Esophagus squamous epithelium (tissue), 5 donors: ENCODE data around the gene RASA3. TPM values are rescaled to one million over a fixed set of nuclear protein-coding genes. Genes with fewer than 3 reads are reported as not detected.
"Not testable (repeated sequence)": the region's sequence is repeated elsewhere in the genome, so short reads cannot be mapped to it uniquely, and the experiment has no call there.

Experiments
- DNase-seq: peaks from one replicate; lab custom pipeline; 2025; lab: John Stamatoyannopoulos, UW
- H3K27ac ChIP-seq, 4 donors: fragments of 200-600 bp; sonication (generic); one replicate each; pipeline ENCODE4 v1.5.1; 2016 to 2019; ENCODE audit warnings: mild to moderate bottlenecking in 1 of 4
- H3K27me3 ChIP-seq, 4 donors: fragments of 200-600 bp; sonication (generic); 1 replicate in 3 of 4; 2 replicates in 1 of 4; pipeline versions ENCODE4 v1.5.1 to v1.6.0; 2017 to 2021; ENCODE audit warnings: antibody characterized with exemption in 1 of 4
- H3K36me3 ChIP-seq, 3 donors: fragments of 200-600 bp; sonication (generic); one replicate each; pipeline ENCODE4 v1.5.1; 2016 to 2019
- H3K4me1 ChIP-seq, 3 donors: fragments of 200-600 bp; sonication (generic); one replicate each; pipeline ENCODE4 v1.5.1; 2017 to 2019
- H3K4me3 ChIP-seq, 4 donors: fragments of 200-600 bp; sonication (generic); 1 replicate in 3 of 4; 2 replicates in 1 of 4; pipeline ENCODE4 v1.5.1; 2016 to 2019; ENCODE audit warnings: mild to moderate bottlenecking in 2 of 4, moderate library complexity in 1 of 4
- H3K9me3 ChIP-seq, 3 donors: fragments of 200-600 bp; sonication (generic); one replicate each; pipeline ENCODE4 v1.5.1; 2016 to 2019
- CTCF ChIP-seq, 6 experiments: fragments of 450-650 bp in 4 of 6; fragments of 200-600 bp in 2 of 6; sonication (generic) in 2 of 6; IDR thresholded peaks; one replicate each; pipeline ENCODE4 v1.5.1; 2016 to 2019; ENCODE audit warnings: antibody characterized with exemption in 6 of 6, mild to moderate bottlenecking in 4 of 6, moderate library complexity in 4 of 6
- POLR2A ChIP-seq, 4 donors: fragments of 450-650 bp; IDR thresholded peaks; one replicate each; pipeline ENCODE4 v1.6.1; 2017; ENCODE audit warnings: antibody characterized with exemption in 4 of 4, mild to moderate bottlenecking in 4 of 4, moderate library complexity in 3 of 4
- WGBS, 2 donors: methylation state at CpG; one replicate each; pipeline ENCODE4 v1.1.5; 2018; 5-methylcytosine and 5-hydroxymethylcytosine counted together
- intact Hi-C: fragments of 100-400 bp; cut with DNase I; formaldehyde crosslinking; loops from one replicate; pipeline ENCODE4 v1.15.0; 2022
- total RNA-seq, 4 donors: library from RNA; depleted of rRNA; stranded (reverse); fragments of >200 nt; gene quantifications; one replicate each; pipeline ENCODE4 v1.1.0, GENCODE V29; 2016
- donor health status: DM: yes; HTN: yes; CAD: no.

RASA3 gene
- total RNA-seq, 4 donors from 2014 or later = 1.4 to 8.8 (median 3.1) TPM

- Histone ChIP-seq H3K27me3 (no peaks in the 10 kb centered on the region), H3K9me3 (no peaks in the 10 kb centered on the region), H3K4me3 (no peak overlapping the region), H3K27ac (no peak overlapping the region), H3K36me3 (peaks cover 0 to 83% (median 5%) of the 10 kb centered on the region in 3 donors), H3K4me1 (peaks cover 3 to 13% (median 10%) of the 10 kb centered on the region in 3 donors)
- 92 to 95% methylated on average over 13 to 23 of the region's 32 CpGs for WGBS, 2 donors
- intact Hi-C loops = no loop called here
- no peak for DNase-seq
- TF ChIP-seq POLR2A (IDR thresholded peaks at IDR 0.05) (no peak), CTCF (IDR thresholded peaks at IDR 0.05) (no peak)
Measured at GRCh38 chr13:114020750-114021463, 111.5 kb downstream of the RASA3 start.

- DNase-seq, H3K9me3 ChIP-seq, intact Hi-C loops, H3K27ac ChIP-seq, H3K4me3 ChIP-seq, H3K27me3 ChIP-seq: not testable (repeated sequence)
- H3K36me3 ChIP-seq = peaks cover 0 to 90% (median 5%) of the 10 kb centered on the region in 3 donors
- H3K4me1 ChIP-seq = peaks cover 0 to 13% (median 7%) of the 10 kb centered on the region in 3 donors
- WGBS, 2 donors = no CpG with 5 or more reads among the region's 14 CpGs
Measured at GRCh38 chr13:114020134-114020533, 112.3 kb downstream of the RASA3 start.

GRCh38 chr13:114019367-114019766 is 113.1 kb downstream of the RASA3 start:
- WGBS, 2 donors = 89% methylated on average over 8 of the region's 13 CpGs; no CpG with 5 or more reads in 1 of the 2 donors
- no peak overlapping the region for H3K4me3 ChIP-seq
- peaks cover 0 to 94% (median 5%) of the 10 kb centered on the region in 3 donors for H3K36me3 ChIP-seq
- no peaks in the 10 kb centered on the region for H3K9me3 ChIP-seq
- no peak overlapping the region for H3K27ac ChIP-seq
- peaks cover 0 to 5% (median 0%) of the 10 kb centered on the region in 4 donors for H3K27me3 ChIP-seq
- H3K4me1 ChIP-seq = peaks cover 0 to 17% (median 10%) of the 10 kb centered on the region in 3 donors
- intact Hi-C loops = no loop called here
- DNase-seq = no peak
- TF ChIP-seq POLR2A (IDR thresholded peaks at IDR 0.05) (no peak), CTCF (IDR thresholded peaks at IDR 0.05) (no peak)

- intact Hi-C loops = no loop called here
- Histone ChIP-seq H3K27me3 (peaks cover 0 to 8% (median 0%) of the 10 kb centered on the region in 4 donors), H3K9me3 (no peaks in the 10 kb centered on the region), H3K4me3 (no peak overlapping the region), H3K4me1 (peaks cover 0 to 17% (median 10%) of the 10 kb centered on the region in 3 donors), H3K36me3 (peaks cover 0 to 89% (median 5%) of the 10 kb centered on the region in 3 donors), H3K27ac (no peak overlapping the region)
- WGBS, 2 donors = 83% methylated on average over 4 of the region's 20 CpGs; no CpG with 5 or more reads in 1 of the 2 donors
- DNase-seq = no peak
- no peak for TF ChIP-seq CTCF (IDR thresholded peaks at IDR 0.05)
- TF ChIP-seq POLR2A (IDR thresholded peaks at IDR 0.05) = no peak
Measured at GRCh38 chr13:114018461-114019055, 113.9 kb downstream of the RASA3 start.

GRCh38 chr13:114017966-114018365 is 114.5 kb downstream of the RASA3 start:
- no peak for DNase-seq
- peaks cover 0 to 84% (median 5%) of the 10 kb centered on the region in 3 donors for H3K36me3 ChIP-seq

More at GRCh38 chr13:114017966-114018365, 114.5 kb downstream of the RASA3 start:
- TF ChIP-seq POLR2A (IDR thresholded peaks at IDR 0.05) (no peak), CTCF (IDR thresholded peaks at IDR 0.05) (no peak)
- Histone ChIP-seq H3K4me3 (no peak overlapping the region), H3K27me3 (peaks cover 0 to 8% (median 0%) of the 10 kb centered on the region in 4 donors), H3K9me3 (no peaks in the 10 kb centered on the region), H3K27ac (no peak overlapping the region), H3K4me1 (peaks cover 0 to 17% (median 10%) of the 10 kb centered on the region in 3 donors)
- WGBS, 2 donors = 87 to 90% methylated on average over 3 to 12 of the region's 23 CpGs
- intact Hi-C loops = no loop called here
